Sigmoid colon (tissue), 4 donors: ENCODE measurements around the gene FOXQ1.

ENCODE experiments used
- EP300 ChIP-seq, 4 donors: sonication (generic); formaldehyde crosslinking; IDR thresholded peaks; one replicate each; pipeline ENCODE4 v1.6.1; 2017; ENCODE audit warnings: antibody characterized with exemption in 4 of 4
- TF ChIP-seq, protein P1 (sequence below), 4 experiments: fragments of 450-650 bp in 3 of 4; fragments of 200-600 bp in 1 of 4; IDR thresholded peaks; one replicate each; pipeline ENCODE4 v1.5.1; 2016 to 2019; ENCODE audit warnings: antibody characterized with exemption in 4 of 4, mild to moderate bottlenecking in 3 of 4, moderate library complexity in 2 of 4

DNA sequence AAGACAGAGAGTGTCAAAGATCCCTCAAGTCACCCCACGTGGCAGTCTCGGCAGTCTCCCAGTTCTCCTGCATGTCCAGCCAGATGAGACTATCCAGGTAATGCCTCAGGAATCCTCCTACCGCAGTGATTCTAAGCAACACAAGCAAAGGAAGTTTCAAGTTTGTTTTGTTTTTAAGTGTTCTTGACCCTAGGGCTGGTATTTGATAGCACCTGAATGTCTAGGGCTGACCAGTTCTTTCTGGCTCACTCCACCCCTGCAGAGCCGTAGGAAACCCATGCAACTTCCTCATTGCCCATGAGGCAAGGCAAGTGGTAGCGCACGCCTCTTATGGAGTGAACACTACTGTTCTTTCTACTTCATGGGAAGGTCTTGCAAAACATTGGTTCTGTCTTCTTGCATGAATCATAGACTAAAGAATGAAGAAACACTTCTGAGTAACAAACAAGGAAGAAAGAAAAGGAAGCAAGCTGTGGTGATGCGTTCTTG lies 24.8 kb upstream of the FOXQ1 start:
- TF ChIP-seq, protein P1, sequence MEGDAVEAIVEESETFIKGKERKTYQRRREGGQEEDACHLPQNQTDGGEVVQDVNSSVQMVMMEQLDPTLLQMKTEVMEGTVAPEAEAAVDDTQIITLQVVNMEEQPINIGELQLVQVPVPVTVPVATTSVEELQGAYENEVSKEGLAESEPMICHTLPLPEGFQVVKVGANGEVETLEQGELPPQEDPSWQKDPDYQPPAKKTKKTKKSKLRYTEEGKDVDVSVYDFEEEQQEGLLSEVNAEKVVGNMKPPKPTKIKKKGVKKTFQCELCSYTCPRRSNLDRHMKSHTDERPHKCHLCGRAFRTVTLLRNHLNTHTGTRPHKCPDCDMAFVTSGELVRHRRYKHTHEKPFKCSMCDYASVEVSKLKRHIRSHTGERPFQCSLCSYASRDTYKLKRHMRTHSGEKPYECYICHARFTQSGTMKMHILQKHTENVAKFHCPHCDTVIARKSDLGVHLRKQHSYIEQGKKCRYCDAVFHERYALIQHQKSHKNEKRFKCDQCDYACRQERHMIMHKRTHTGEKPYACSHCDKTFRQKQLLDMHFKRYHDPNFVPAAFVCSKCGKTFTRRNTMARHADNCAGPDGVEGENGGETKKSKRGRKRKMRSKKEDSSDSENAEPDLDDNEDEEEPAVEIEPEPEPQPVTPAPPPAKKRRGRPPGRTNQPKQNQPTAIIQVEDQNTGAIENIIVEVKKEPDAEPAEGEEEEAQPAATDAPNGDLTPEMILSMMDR (IDR thresholded peaks at IDR 0.05) = no peak
- TF ChIP-seq EP300 (IDR thresholded peaks at IDR 0.05) = no peak
